Thoracic aorta (tissue), 2 donors: ENCODE measurements around the gene TOP1. TPM values are rescaled to one million over a fixed set of nuclear protein-coding genes. Genes with fewer than 3 reads are reported as not detected.

Experiments
- ATAC-seq: fragments of 150-250 bp; one replicate; pipeline ENCODE4 v1.8.0; 2017; ENCODE audit warnings: low read depth; ENCODE audit not compliant: insufficient number of reproducible peaks, low FRiP score
- DNase-seq: peaks from one replicate; pipeline ENCODE4 v3.0.0-alpha.2; 2020; ENCODE audit warnings: low spot score
- H3K27ac ChIP-seq, 2 donors: fragments of 200-600 bp; sonication (generic); 1 replicate in 1 of 2; 2 replicates in 1 of 2; pipeline ENCODE4 v1.5.1; 2016; ENCODE audit warnings: mild to moderate bottlenecking in 2 of 2, moderate library complexity in 2 of 2
- H3K27me3 ChIP-seq: fragments of 200-600 bp; sonication (generic); replicated peaks from 2 replicates; pipeline ENCODE4 v1.6.0; 2016; ENCODE audit warnings: mild to moderate bottlenecking; ENCODE audit not compliant: insufficient read depth
- H3K36me3 ChIP-seq: fragments of 200-600 bp; sonication (generic); one replicate; pipeline ENCODE4 v1.5.1; 2016
- H3K4me1 ChIP-seq, 2 donors: fragments of 200-600 bp; sonication (generic); 1 replicate in 1 of 2; 2 replicates in 1 of 2; pipeline versions ENCODE4 v1.5.1 to v1.6.0; 2016; ENCODE audit warnings: low read depth in 2 of 2, mild to moderate bottlenecking in 1 of 2; ENCODE audit not compliant: control insufficient read depth in 1 of 2
- H3K4me3 ChIP-seq: fragments of 200-600 bp; sonication (generic); 2 replicates; pipeline ENCODE4 v1.5.1; 2016; ENCODE audit warnings: mild to moderate bottlenecking
- H3K9me3 ChIP-seq: fragments of 200-600 bp; sonication (generic); 2 replicates; pipeline ENCODE4 v1.5.1; 2016
- CTCF ChIP-seq: fragments of 200-600 bp; sonication (generic); IDR thresholded peaks from one replicate; pipeline ENCODE4 v1.5.1; 2019; ENCODE audit warnings: antibody characterized with exemption
- total RNA-seq, 2 donors: library from RNA; depleted of rRNA; stranded (reverse); fragments of >200 nt; gene quantifications; one replicate each; pipeline versions ENCODE4 v1.1.0 to v1.2.3, GENCODE V29; 2016

The TOP1 gene
- total RNA-seq, 2 donors from 2014 or later: 17.3 to 35.4 TPM

- Histone ChIP-seq H3K36me3 (peaks cover 8% of the 10 kb centered on the region), H3K27me3 (no peaks in the 10 kb centered on the region), H3K9me3 (no peaks in the 10 kb centered on the region), H3K4me1 (peaks cover 43 to 70% of the 10 kb centered on the region in 2 donors), H3K27ac (peak overlapping the region; percentile 84 to 95), H3K4me3 (no peak overlapping the region)
- ATAC-seq: no peak
- DNase-seq: no peak
- TF ChIP-seq CTCF: no peak
Observed at GRCh38 chr20:41173791-41174341, 145.2 kb downstream of the TOP1 start.

Other genes with a start within 250 kb of the TOP1 start
- gene PLCG1, start 108.7 kb downstream of the TOP1 start, total RNA-seq: 100 to 1,000 TPM; 185 to 255 TPM